HG03025 (cell line): ENCODE results near the gene OCEL1.

Experiments
- ATAC-seq: cut with Tn5 transposase; IDR thresholded peaks from one replicate; pipeline ENCODE4 v1.9.1; 2021; ENCODE audit warnings: mild to moderate bottlenecking, moderate library complexity; ENCODE audit not compliant: unreplicated experiment, low FRiP score

OCEL1 gene

DNA sequence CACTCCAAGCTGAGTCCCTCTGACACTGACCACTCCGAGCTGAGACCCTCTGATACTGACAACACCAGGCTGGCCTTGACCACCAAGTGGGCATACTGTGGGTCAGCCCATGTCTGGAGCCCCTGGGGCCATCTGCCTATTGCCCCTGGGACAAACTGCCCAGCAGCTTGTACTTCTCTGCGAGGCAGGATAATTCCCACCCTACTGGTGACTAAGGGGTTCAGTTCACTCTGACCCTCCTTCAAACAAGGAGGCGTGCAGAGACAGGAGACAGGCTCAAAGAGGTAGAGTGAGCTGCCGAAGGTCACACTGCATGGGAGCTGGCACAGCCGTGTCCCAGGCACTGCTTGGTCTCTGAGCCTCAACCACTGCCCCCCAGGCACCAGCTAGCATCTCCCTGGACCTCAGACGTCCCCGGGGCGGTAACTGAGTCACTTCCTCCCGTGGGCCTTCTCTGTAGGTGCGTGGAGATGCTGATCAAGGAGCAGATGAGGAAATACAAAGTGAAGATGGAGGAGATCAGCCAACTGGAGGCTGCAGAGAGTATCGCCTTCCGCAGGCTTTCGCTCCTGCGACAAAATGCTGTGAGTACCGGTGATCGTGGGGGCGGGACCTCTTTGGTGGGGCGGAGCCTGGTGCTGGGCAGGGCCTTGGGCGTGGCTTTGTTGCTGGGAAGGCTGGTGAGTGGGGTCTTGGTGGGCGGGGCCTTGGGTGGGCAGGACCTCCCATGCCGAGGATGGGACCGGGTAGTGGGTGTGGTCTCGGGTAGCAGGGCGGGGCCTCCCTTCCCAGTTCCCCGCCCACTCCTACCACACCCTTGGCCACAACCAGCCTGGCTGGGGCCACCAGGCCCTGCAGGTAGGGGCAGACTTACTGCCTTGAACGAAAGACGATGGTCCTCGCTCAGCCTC, 16.6 kb upstream of the OCEL1 start:
- no peak for ATAC-seq

DNA sequence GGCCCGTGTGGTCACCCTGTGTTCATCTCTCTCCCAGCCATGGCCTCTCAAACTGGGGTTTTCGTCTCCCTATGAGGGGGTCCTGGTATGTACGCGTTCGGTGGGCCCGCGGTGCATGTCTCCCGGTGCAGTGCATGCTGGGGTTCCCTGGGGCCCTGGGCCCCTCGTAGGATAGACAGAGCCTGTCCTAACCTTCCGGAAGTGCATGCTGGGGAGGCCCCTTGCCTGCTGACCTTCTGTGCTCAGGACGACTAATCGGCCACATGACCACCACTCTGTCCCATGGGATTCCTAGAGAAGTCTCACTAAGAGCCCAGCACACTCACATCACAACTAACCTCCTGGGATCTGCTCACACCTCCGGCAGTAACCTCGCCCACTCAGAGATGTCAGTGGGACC, 15.7 kb upstream of the OCEL1 start:
- ATAC-seq: no peak

DNA sequence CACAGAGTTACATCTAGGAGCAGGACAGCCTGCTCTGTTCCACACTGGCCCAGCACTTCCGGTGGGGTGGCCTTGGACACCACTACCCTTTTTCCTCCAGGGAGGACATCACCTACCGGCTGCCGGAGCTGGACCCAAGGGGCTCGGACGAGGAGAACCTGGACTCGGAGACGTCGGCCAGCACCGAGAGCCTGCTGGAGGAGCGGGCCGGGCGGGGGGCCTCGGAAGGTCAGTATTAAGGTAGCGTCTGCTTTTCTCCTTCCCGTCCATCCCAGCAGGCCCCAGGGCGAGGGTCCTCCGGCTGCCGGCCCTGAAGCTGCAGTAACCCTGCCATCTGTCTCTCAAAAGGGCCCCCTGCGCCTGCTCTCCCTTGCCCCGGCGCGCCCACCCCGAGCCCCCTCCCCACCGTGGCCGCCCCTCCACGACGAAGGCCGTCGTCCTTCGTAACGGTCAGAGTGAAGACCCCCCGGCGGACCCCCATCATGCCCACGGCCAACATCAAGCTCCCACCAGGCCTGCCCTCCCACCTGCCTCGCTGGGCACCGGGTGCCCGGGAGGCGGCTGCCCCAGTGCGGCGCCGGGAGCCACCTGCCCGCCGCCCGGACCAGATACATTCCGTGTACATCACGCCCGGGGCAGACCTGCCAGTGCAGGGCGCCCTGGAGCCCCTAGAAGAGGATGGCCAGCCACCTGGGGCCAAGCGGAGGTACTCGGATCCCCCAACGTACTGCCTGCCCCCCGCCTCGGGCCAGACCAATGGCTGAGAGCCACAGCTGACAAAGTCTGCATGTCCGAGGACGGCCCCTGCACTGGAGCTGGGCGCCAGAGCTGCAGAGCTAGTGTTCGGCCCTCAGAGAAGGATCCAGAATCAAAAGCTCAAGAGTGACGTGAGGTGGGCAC, 14.2 kb upstream of the OCEL1 start:
- no peak for ATAC-seq

DNA sequence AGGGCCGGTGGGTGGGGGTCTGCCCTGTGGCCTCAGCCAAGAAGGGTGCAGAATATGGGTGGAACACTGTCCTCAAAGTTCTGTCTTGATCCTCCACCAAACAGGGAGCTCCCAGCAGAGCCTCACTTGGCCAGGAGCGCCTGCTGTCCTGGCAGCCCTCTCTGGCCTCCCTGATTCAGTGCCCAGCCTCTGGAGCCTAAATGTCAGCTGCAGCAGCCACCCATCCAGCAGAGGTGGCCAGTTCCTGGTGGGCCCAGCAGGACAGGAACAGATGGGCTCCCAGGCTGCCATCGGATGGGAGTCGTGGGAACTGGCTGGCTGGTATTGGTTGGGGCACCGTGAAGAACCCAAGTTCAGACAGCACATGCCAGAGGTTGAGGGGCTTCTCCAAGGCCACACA, 12.7 kb upstream of the OCEL1 start:
- no peak for ATAC-seq

DNA sequence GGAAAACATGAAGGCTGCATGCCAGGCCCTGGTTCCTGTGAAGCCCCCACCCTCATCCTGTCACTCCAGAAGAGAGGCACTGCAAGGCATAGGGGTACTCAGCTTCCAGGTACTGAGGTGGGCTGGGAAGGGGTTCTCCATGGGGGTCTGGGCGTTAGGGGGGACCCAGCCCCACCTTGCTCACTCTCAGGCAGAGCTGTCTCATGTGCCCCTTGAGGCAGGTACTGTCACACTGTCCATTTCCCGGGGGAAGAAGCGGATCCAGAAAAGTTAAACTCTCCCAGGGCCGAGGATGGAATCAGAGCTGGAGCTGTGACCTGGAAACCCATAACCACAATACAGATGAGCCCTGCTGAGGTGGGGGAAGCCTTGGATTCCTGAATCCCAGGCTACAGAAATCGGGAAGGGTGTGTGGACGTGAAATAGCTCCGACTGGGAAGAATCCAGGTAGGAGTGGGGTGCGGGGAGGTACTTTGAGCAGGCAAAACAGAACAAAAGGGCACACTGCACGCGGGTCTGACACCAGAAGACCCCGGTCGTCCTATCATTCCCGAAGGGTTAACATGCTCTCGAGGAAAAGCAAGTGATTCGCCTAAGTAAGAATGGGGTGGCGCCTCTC, 11.4 kb upstream of the OCEL1 start:
- ATAC-seq: no peak

DNA sequence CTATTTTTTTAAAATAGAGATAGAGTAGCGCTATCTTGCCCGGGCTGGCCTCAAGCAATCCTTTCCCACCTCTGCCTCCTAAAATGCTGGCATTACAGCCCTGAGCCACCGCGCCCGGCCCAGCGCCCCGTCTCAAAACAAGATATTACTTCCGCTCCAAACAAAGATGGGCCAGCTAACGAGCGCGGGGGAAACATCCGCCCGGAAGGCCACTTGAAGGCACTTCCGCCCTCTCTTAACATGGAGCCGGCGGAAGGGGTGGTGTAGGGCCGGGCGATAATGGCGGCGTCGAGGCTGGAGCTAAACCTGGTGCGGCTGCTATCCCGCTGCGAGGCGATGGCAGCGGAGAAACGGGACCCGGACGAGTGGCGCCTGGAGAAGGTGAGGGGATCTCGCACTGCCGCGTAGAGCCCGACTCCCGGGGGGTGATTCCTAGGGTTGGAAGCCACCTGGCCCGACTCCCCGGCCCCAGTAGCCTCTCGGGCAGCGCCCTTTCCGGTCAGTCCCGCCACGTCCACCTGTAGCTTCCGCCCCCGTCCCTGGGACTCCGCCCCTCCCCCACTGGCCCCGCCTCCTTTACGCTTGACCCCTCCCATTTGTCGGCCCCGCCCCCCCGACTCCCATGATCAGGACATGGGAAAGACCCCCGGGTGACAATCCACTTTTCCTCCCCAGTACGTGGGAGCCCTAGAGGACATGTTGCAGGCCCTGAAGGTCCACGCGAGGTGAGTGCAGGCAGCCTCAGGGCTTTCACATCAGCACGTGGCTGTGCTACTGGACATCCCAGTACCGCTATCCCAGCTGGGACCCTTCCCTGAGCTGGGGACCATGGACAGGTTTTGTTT, 10.7 kb upstream of the OCEL1 start, which contains the start of gene USE1:
USE1 (plus strand) TSS at position 231 of the 845 bp plus-strand sequence; CDS start at position 280, 49 bp downstream.
- ATAC-seq: no peak

DNA sequence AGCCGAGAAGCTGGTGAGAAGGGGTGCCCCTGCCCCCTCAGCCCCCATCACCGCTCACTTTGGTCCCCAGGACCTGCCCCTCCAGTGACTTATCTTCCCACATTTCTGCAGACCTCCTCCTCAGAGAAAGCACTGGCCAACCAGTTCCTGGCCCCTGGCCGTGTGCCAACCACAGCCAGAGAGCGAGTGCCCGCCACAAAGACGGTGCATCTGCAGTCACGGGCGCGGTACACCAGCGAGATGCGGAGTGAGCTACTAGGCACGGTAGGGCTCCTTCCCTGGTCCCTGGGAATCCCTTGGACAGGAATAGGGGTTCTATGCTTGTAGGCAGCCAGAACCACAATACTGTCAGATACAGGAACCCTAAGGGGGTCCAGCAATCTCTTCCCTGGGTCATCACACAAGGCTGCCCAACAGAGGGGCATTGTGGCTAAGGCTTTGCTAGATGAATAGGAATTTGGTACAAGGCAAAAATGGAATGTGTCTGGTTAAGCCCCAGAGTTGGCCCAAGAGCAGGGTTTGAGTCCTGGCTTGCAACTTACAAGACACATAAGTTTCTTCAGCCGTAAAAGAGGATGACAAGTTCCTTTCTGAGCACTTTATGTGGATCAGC, 9.9 kb upstream of the OCEL1 start:
- ATAC-seq: no peak

DNA sequence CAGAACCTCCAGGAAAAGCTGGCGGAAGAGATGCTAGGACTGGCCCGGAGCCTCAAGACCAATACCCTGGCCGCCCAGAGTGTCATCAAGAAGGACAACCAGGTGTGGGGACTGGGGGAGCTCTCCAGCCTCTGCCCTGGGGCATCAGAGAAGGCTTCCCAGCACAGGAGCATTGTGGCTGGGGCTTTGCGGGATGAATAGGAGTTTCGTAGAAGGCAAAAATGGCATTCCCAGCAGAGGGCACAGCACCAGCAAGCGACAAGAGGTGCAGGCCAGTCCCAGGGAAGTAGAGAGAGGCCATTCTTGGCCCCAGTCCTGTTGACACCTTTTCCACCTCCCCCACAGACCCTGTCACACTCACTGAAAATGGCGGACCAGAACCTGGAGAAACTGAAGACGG, 6.7 kb upstream of the OCEL1 start:
- ATAC-seq: no peak

DNA sequence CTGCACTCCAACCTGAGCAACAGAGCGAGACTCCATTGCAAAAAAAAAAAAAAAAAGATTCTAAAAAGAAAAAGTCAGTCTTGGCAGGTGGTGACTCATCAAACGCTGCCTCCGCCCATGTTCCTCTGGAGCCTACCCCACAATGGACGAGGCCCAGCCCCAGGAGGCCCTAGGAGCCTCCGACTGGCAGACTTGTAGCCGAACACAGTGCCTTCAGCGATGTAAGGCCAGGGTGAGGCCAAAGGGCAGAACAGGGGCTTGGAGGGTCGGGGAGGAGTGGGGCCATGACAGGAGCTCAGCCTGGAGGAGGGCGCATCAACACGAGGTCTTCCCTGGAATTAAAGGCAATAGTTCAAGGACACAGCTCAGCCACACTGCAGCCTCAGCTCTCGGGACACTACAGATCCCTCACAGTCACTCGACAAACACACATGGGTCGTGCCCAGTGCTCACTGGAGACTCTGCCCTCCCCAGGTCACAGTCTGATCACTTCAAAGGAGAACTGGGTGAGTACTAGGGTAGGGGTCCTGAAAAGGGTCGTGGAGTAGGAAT, 5.7 kb upstream of the OCEL1 start:
- no peak for ATAC-seq

DNA sequence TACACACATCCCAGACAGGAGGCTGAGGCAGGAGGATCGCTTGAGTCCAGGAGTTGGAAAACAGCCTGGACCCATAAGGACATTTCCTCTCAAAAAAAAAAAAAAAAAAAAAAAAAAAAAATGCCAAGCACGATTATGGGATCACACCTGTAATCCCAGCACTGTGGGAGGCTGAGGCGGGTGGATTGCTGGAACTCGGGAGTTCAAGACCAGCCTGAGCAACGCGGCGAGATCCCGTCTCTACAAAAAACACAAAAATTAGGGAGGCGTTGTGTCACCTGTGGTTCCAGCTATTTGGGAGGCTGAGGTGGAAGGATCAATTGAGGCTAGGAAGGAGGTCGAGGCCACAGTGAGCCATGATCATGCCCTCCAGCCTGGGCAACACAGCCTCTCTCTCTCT, 973 bp upstream of the OCEL1 start:
- ATAC-seq: no peak

DNA sequence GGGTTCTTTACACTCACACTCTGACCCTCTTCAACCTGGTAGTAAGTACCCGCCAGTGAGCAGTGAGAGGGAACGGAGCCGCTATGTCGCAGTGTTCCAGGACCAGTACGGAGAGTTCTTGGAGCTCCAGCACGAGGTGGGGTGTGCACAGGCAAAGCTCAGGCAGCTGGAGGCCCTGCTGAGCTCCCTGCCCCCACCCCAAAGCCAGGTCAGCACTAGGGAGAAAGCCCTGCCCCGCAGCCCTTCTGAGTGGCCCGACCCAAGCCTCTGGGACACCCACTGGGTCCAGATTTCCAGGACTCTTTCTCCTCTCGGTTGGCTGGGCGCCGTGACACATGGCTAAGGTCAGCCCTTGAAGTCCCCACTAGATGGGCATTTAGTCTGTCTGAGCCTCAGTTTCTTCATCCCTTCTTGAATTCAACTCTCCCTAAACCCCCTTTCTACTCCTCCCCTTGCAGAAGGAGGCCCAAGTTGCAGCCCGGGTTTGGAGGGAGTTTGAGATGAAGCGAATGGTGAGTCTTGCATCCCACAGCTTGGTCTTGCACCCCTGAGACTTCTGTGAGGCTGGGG, 1.9 kb downstream of the OCEL1 start:
- ATAC-seq: no peak

DNA sequence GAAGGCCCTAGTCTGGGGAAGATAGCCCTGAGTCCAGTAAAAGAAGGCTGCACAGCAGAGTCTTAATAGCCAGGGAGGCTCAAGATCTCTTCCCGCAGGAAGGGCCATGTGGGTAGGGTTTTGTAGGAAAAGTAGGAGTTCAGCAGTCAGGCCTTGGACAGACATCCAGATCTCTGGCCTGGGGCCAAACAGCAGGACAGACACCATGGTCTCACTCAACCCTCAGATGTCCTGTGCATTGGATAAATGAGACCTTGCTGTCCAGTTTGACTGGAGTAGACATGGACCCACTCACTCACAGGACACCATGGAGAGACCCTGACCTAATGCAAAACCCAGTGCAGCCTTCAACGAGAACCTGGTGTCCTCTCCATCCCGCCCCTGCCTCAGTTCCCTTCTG, 3.9 kb downstream of the OCEL1 start:
- ATAC-seq: no peak

DNA sequence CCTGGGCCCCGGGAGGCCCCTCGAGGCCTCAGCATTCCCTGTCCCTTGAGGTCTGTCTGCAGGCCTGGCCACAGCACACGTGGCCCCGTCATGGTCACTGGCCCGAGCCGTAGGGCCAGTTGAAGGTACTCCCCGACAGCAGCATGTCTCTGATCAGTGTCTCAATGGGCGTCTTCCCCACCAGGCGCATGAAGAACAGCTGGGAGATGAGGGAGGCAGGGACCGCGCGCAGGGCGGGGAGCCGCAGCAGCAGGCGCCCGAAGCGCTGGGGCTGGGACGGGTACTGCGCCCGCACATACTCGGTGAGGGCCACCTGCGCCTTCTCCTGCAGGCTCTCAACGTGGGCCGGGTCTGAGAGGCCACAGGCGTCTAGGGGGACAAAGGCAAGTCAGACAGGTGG, 6.2 kb downstream of the OCEL1 start:
- ATAC-seq: no peak

DNA sequence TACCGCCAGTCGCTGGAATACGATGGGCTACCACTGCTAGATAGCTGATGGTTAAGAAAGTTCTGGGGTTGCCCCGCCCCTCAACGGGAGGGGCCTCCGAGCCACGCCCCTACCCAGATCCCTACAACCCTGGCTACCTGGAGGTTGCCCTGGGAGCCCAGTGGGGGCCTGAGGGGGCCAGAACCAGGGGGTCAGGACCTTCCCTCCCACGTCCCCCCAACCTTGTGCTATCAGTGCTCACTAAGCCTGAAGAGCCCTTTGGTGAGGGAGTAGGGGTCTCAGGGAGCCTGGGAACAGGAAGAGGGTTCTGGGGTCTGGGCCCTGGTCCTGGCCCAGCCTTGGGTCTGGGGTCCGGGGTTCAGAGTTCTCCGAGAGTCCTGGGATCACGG, 8.9 kb downstream of the OCEL1 start:
- no peak for ATAC-seq

DNA sequence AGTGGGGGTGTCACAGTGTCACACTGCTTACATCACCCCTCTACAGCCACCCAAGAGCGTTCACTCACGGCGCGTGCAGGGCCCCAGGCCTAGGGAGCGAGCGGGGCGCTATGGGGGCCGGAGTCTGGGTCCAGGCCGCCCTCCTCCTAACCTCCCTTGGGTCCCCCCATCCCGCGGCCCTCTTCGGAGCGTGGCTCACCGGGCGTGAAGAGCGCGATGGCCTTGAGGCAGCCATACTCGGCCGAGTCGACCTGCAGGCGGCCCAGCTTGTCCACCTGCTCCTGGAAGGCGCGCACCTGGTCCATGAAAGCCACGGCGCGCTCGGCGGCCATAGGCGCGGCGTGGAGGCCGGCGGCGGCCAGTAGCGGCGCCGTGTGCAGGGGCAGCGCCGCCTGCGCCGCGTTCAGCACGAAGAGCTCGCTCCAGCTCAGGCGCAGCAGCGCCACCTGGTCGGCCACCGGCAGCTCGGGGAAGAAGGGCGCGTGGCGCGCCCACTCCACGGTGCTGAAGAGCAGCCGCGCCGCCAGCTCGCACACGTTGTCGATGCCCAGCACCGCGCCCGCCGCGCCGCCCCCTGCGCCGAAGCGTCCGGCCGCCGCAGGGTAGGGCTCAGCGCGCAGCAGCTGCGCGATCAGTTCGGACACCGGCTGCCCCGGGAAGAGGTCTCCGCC, 9.4 kb downstream of the OCEL1 start:
- no peak for ATAC-seq

DNA sequence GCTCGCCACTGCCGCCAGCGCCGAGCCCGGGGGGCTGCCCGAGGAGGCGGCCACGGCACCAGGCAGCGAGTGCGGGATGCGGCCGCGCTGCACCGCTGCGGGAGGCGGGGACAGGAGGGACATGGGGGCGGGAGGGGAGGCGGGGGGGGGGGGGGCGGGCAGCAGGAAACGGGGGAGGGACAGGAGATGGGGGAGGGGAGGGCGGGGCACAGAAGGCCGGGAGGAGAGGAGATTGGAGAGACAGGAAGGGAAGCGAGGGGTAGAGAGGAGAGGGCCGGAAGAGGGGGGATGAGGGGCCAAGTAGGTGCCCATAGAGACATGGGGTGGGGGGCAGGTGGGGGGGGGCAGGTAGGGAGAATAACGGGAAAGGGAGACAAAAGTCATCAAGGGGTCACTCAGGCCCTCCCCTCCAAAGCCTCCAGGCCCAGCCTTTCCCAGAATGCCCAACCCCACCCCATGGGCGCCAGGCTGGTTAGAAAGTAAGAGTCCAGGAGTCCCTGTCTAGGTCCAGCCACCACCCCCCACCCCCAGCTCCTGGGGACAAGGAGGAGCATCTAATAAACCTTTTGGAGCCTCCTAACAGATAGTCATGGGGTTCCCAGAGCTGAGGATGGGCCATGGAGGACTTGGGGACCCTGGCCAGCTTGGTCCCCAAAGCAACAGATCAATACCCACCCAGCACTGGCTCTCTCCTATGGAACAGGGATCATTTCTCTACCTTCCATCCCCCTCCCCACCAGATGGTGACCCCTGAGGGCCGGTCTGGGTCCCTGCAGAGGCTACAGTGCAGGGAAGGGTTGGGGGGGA, 10.1 kb downstream of the OCEL1 start:
- ATAC-seq: no peak

DNA sequence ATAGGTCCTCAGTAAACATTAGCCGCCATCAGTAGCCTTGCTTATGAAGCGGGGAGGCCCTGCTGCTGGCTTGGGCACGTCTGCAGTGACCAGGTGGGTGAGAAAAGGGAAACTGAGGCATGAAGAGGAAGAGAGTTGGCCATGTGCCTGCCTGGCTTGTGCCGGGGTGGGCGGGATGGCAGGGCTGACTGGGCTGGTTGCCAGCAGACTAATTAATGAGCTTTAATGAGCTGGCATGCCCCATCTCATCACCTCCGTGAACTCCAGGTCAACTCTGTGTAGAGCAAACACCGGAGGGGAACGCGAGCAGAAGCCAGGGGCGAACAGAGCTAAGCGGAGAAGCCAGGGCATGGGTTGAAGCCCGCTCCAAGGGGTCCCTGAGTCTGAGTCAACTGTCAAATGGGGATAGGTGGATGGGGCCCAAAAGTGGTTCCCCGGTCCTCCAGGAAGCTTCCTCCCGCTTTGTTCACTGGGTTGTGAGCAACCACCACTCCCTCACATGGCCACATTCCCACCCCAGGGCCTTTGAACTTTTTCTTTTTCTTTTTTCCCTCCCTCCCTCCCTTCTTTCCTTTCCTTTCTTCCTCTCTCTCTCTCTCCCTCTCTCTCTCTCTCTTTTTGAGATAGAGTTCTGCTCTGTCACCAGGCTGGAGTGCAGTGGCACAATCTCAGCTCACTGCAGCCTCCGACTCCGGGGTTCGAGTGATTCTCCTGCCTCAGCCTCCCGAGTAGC, 11.0 kb downstream of the OCEL1 start:
- ATAC-seq: no peak
